Measurements from ENCODE around the gene GMDS. TPM values are rescaled to one million over a fixed set of nuclear protein-coding genes. Genes with fewer than 3 reads are reported as not detected.

GMDS gene
- polyA plus RNA-seq, 1 of the 3 experiments (the other 2 are of a cell fraction), result 12.3 TPM

DNA sequence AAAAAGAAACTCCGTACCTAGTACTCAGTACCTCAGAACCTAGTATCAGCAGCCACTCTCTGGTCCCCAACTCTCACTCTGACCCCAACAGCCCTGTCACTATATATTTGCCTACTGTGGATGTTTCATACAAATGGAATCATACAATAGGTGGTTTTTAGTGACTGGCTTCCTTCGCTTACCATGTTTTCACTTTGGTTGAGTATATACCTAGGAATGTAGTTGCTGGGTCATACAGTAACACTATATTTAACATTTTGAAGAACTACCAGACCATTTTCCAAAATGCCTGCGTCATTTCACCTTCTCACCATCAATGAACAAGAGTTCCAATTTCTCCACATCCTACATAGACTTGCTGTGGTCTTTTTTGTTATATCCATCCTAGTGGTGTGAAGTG, 283.2 kb downstream of the GMDS start:
- H4K20me1 ChIP-seq (ENCODE audit: insufficient read depth), result no peaks in the 10 kb centered on the region
- no peak for DNase-seq
- no peak overlapping the region for H3K4me2 ChIP-seq

More for the DNA sequence above, 283.2 kb downstream of the GMDS start:
- TF ChIP-seq, protein P1, sequence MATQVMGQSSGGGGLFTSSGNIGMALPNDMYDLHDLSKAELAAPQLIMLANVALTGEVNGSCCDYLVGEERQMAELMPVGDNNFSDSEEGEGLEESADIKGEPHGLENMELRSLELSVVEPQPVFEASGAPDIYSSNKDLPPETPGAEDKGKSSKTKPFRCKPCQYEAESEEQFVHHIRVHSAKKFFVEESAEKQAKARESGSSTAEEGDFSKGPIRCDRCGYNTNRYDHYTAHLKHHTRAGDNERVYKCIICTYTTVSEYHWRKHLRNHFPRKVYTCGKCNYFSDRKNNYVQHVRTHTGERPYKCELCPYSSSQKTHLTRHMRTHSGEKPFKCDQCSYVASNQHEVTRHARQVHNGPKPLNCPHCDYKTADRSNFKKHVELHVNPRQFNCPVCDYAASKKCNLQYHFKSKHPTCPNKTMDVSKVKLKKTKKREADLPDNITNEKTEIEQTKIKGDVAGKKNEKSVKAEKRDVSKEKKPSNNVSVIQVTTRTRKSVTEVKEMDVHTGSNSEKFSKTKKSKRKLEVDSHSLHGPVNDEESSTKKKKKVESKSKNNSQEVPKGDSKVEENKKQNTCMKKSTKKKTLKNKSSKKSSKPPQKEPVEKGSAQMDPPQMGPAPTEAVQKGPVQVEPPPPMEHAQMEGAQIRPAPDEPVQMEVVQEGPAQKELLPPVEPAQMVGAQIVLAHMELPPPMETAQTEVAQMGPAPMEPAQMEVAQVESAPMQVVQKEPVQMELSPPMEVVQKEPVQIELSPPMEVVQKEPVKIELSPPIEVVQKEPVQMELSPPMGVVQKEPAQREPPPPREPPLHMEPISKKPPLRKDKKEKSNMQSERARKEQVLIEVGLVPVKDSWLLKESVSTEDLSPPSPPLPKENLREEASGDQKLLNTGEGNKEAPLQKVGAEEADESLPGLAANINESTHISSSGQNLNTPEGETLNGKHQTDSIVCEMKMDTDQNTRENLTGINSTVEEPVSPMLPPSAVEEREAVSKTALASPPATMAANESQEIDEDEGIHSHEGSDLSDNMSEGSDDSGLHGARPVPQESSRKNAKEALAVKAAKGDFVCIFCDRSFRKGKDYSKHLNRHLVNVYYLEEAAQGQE (IDR thresholded peaks at IDR 0.05; ENCODE audit: low read depth, low read length), result no peak
- TF ChIP-seq YY1 (IDR thresholded peaks at IDR 0.05; ENCODE audit: low read depth) (no peak), JUND (IDR thresholded peaks at IDR 0.05) (no peak), FOXJ3 (CRISPR knock-in tag; IDR thresholded peaks at IDR 0.05) (no peak), GABPA (IDR thresholded peaks at IDR 0.05; ENCODE audit: low read depth) (no peak), FOXM1 (IDR thresholded peaks at IDR 0.05; ENCODE audit: low read depth) (no peak), RAD21 (IDR thresholded peaks at IDR 0.05; ENCODE audit: low read length) (no peak), RXRA (IDR thresholded peaks at IDR 0.05; ENCODE audit: borderline replicate concordance, low read depth) (no peak), SMC3 (IDR thresholded peaks at IDR 0.05; ENCODE audit: low read depth, low read length) (no peak), NRF1 (IDR thresholded peaks at IDR 0.05; ENCODE audit: low read depth, low read length) (no peak), NFIC (IDR thresholded peaks at IDR 0.05; ENCODE audit: borderline replicate concordance) (no peak), EZH2phosphoT487 (IDR thresholded peaks at IDR 0.05; ENCODE audit: borderline replicate concordance, low read depth) (no peak), EP300 (IDR thresholded peaks at IDR 0.05; ENCODE audit: borderline replicate concordance in 1 of 2, low read depth in 1 of 2, low read length in 1 of 2) (no peak), MEF2A (IDR thresholded peaks at IDR 0.05; ENCODE audit: borderline replicate concordance, low read depth) (no peak), SIN3A (IDR thresholded peaks at IDR 0.05; ENCODE audit: borderline replicate concordance, low read depth, low read length) (no peak), POLR2AphosphoS5 (IDR thresholded peaks at IDR 0.05; ENCODE audit: low read depth, low read length) (no peak), FOSL2 (IDR thresholded peaks at IDR 0.05; ENCODE audit: borderline replicate concordance, low read depth) (no peak)
- TF ChIP-seq, protein P2, sequence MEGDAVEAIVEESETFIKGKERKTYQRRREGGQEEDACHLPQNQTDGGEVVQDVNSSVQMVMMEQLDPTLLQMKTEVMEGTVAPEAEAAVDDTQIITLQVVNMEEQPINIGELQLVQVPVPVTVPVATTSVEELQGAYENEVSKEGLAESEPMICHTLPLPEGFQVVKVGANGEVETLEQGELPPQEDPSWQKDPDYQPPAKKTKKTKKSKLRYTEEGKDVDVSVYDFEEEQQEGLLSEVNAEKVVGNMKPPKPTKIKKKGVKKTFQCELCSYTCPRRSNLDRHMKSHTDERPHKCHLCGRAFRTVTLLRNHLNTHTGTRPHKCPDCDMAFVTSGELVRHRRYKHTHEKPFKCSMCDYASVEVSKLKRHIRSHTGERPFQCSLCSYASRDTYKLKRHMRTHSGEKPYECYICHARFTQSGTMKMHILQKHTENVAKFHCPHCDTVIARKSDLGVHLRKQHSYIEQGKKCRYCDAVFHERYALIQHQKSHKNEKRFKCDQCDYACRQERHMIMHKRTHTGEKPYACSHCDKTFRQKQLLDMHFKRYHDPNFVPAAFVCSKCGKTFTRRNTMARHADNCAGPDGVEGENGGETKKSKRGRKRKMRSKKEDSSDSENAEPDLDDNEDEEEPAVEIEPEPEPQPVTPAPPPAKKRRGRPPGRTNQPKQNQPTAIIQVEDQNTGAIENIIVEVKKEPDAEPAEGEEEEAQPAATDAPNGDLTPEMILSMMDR (IDR thresholded peaks at IDR 0.05), result no peak
- TF ChIP-seq, protein P3, sequence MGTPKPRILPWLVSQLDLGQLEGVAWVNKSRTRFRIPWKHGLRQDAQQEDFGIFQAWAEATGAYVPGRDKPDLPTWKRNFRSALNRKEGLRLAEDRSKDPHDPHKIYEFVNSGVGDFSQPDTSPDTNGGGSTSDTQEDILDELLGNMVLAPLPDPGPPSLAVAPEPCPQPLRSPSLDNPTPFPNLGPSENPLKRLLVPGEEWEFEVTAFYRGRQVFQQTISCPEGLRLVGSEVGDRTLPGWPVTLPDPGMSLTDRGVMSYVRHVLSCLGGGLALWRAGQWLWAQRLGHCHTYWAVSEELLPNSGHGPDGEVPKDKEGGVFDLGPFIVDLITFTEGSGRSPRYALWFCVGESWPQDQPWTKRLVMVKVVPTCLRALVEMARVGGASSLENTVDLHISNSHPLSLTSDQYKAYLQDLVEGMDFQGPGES (IDR thresholded peaks at IDR 0.05; ENCODE audit: low read depth, low read length), result no peak
- no peak overlapping the region for H2AFZ ChIP-seq (ENCODE audit: low read depth)
- H3K36me3 ChIP-seq (replicated peaks in 1 of 2; ENCODE audit: control insufficient read depth in 1 of 2, insufficient read depth in 2 of 2, low read length in 1 of 2), result no peaks in the 10 kb centered on the region
- no peaks in the 10 kb centered on the region for H3F3A ChIP-seq (replicated peaks; ENCODE audit: insufficient read depth)
- no peaks in the 10 kb centered on the region for H3K79me2 ChIP-seq (ENCODE audit: insufficient read depth)
- H3K27me3 ChIP-seq (ENCODE audit: insufficient read depth), result no peaks in the 10 kb centered on the region
- no peak overlapping the region for H3K9ac ChIP-seq
- H3K9me3 ChIP-seq, result no peaks in the 10 kb centered on the region
- no peak overlapping the region for H3K27ac ChIP-seq (ENCODE audit: low read depth in 2 of 2, low read length in 1 of 2)
- no peaks in the 10 kb centered on the region for H3K9me2 ChIP-seq
- POLR2A ChIA-PET, result no interaction called here
- H3K4me1 ChIP-seq (ENCODE audit: control insufficient read depth in 1 of 2, insufficient read depth in 2 of 2, low read depth in 1 of 2, low read length in 1 of 2), result peaks cover 3 to 4% of the 10 kb centered on the region in 2 experiments; a peak in 2 of 4 replicates
- WGBS (ENCODE audit: low lambda C conversion rate), result 91% methylated on average over 3 of the region's 3 CpGs
- no peak overlapping the region for H3K4me3 ChIP-seq (ENCODE audit: low read depth in 2 of 2, low read length in 1 of 2)
- CTCF ChIA-PET, result no interaction called here

Data from SK-N-SH (cell line).